Measurements from ENCODE around the gene NUMA1. TPM values are rescaled to one million over a fixed set of nuclear protein-coding genes. Genes with fewer than 3 reads are reported as not detected.

Gene NUMA1
- total RNA-seq, 1 experiment from 2014 or later: 145 TPM

- H3K27me3 ChIP-seq (ENCODE audit: control insufficient read depth, insufficient read depth, low read length): no peaks in the 10 kb centered on the region
- DNase-seq (ENCODE audit: low read depth, low spot score): peak; percentile 99
- intact Hi-C loops (cut with micrococcal nuclease; ENCODE audit: unreplicated experiment) (no loop called here), in situ Hi-C loops (cut with HindIII; ENCODE audit: low pct_unique_long_range_greater_than_20kb, low sequenced_read_pairs) (no loop called here)
- peak within 1 kb of the TSS; percentile 52 to 94 for H3K4me3 ChIP-seq (ENCODE audit: low read depth in 2 of 2, low read length in 2 of 2)
- H3K9me3 ChIP-seq (ENCODE audit: control insufficient read depth, insufficient read depth, low read depth, low read length): no peaks in the 10 kb centered on the region
- no TSS peak for BruUV-seq (replicated peaks)
- peaks cover 16% of the 10 kb centered on the region for H3K4me1 ChIP-seq (ENCODE audit: control insufficient read depth, insufficient read depth, low read length)
- POLR2A ChIA-PET: interaction anchor here (0.5 to 1.1 kb wide), 4 partner anchors 12 to 30 kb away, joined by 3 to 11 read pairs (median 4); no protein-coding TSS in a partner anchor
- CTCF ChIA-PET: interaction anchor here (0.7 to 1.0 kb wide), 3 partner anchors 21 to 319 kb away, joined by 3 read pairs; no protein-coding TSS in a partner anchor
- peak within 1 kb of the TSS; percentile 99 for H3K27ac ChIP-seq (ENCODE audit: low read length)
- no peaks in the 10 kb centered on the region for H3K36me3 ChIP-seq (ENCODE audit: control insufficient read depth, insufficient read depth, low read length)
- TF ChIP-seq, protein P1, sequence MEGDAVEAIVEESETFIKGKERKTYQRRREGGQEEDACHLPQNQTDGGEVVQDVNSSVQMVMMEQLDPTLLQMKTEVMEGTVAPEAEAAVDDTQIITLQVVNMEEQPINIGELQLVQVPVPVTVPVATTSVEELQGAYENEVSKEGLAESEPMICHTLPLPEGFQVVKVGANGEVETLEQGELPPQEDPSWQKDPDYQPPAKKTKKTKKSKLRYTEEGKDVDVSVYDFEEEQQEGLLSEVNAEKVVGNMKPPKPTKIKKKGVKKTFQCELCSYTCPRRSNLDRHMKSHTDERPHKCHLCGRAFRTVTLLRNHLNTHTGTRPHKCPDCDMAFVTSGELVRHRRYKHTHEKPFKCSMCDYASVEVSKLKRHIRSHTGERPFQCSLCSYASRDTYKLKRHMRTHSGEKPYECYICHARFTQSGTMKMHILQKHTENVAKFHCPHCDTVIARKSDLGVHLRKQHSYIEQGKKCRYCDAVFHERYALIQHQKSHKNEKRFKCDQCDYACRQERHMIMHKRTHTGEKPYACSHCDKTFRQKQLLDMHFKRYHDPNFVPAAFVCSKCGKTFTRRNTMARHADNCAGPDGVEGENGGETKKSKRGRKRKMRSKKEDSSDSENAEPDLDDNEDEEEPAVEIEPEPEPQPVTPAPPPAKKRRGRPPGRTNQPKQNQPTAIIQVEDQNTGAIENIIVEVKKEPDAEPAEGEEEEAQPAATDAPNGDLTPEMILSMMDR (IDR thresholded peaks at IDR 0.05): no peak
- TF ChIP-seq SIN3A (IDR thresholded peaks at IDR 0.05; ENCODE audit: borderline replicate concordance, insufficient read depth, low read depth, low read length): peak; percentile 71; the same call in 1 of the 2 replicates
- peak; percentile 99 for TF ChIP-seq POLR2AphosphoS5 (IDR thresholded peaks at IDR 0.05; ENCODE audit: low read depth, low read length)
- TF ChIP-seq, protein P2, sequence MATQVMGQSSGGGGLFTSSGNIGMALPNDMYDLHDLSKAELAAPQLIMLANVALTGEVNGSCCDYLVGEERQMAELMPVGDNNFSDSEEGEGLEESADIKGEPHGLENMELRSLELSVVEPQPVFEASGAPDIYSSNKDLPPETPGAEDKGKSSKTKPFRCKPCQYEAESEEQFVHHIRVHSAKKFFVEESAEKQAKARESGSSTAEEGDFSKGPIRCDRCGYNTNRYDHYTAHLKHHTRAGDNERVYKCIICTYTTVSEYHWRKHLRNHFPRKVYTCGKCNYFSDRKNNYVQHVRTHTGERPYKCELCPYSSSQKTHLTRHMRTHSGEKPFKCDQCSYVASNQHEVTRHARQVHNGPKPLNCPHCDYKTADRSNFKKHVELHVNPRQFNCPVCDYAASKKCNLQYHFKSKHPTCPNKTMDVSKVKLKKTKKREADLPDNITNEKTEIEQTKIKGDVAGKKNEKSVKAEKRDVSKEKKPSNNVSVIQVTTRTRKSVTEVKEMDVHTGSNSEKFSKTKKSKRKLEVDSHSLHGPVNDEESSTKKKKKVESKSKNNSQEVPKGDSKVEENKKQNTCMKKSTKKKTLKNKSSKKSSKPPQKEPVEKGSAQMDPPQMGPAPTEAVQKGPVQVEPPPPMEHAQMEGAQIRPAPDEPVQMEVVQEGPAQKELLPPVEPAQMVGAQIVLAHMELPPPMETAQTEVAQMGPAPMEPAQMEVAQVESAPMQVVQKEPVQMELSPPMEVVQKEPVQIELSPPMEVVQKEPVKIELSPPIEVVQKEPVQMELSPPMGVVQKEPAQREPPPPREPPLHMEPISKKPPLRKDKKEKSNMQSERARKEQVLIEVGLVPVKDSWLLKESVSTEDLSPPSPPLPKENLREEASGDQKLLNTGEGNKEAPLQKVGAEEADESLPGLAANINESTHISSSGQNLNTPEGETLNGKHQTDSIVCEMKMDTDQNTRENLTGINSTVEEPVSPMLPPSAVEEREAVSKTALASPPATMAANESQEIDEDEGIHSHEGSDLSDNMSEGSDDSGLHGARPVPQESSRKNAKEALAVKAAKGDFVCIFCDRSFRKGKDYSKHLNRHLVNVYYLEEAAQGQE (IDR thresholded peaks at IDR 0.05; ENCODE audit: insufficient read depth in 1 of 2, low read depth in 2 of 2, low read length in 1 of 2): peak in 1 of 2 experiments; percentile 54; a peak in 1 of 4 replicates
- TF ChIP-seq TCF7L2 (IDR thresholded peaks at IDR 0.05; ENCODE audit: low read depth, low read length): peak; percentile 91
- peak; percentile 96 for ATAC-seq
Measured at GRCh38 chr11:72112143-72112977, 32.0 kb upstream of the NUMA1 start, which contains the start of gene ANAPC15. ANAPC15 (minus strand) TSS chr11:72112695; CDS start chr11:72111276, 1,419 bp downstream.

GRCh38 chr11:72111300-72112142, 31.2 kb upstream of the NUMA1 start:
- peak overlapping the region; percentile 52 to 94 for H3K4me3 ChIP-seq (ENCODE audit: low read depth in 2 of 2, low read length in 2 of 2)
- intact Hi-C loops (cut with micrococcal nuclease; ENCODE audit: unreplicated experiment): no loop called here
- CTCF ChIA-PET: interaction anchor here (0.7 kb wide), 1 partner anchor 320 kb away, joined by 3 read pairs; no protein-coding TSS in a partner anchor
- ATAC-seq: peak; percentile 4; the same call in 1 of the 2 replicates
- peaks cover 16% of the 10 kb centered on the region for H3K4me1 ChIP-seq (ENCODE audit: control insufficient read depth, insufficient read depth, low read length)
- no peaks in the 10 kb centered on the region for H3K36me3 ChIP-seq (ENCODE audit: control insufficient read depth, insufficient read depth, low read length)
- DNase-seq (ENCODE audit: low read depth, low spot score): no peak
- BruUV-seq (replicated peaks): TSS peak; percentile 95
- H3K9me3 ChIP-seq (ENCODE audit: control insufficient read depth, insufficient read depth, low read depth, low read length): no peaks in the 10 kb centered on the region
- TF ChIP-seq SIN3A (IDR thresholded peaks at IDR 0.05; ENCODE audit: borderline replicate concordance, insufficient read depth, low read depth, low read length) (no peak), POLR2AphosphoS5 (IDR thresholded peaks at IDR 0.05; ENCODE audit: low read depth, low read length) (no peak), TCF7L2 (IDR thresholded peaks at IDR 0.05; ENCODE audit: low read depth, low read length) (no peak)
- TF ChIP-seq, protein P1 (IDR thresholded peaks at IDR 0.05): no peak
- TF ChIP-seq, protein P2 (IDR thresholded peaks at IDR 0.05; ENCODE audit: insufficient read depth in 1 of 2, low read depth in 2 of 2, low read length in 1 of 2): no peak
- peak overlapping the region; percentile 99 for H3K27ac ChIP-seq (ENCODE audit: low read length)
- POLR2A ChIA-PET: interaction anchor here (0.7 to 1.1 kb wide), 2 partner anchors 11 to 535 kb away, joined by 3 read pairs; no protein-coding TSS in a partner anchor
- H3K27me3 ChIP-seq (ENCODE audit: control insufficient read depth, insufficient read depth, low read length): no peaks in the 10 kb centered on the region
- in situ Hi-C loops (cut with HindIII; ENCODE audit: low pct_unique_long_range_greater_than_20kb, low sequenced_read_pairs): no loop called here
